Measurements from ENCODE around the gene ASCL2. TPM values are rescaled to one million over a fixed set of nuclear protein-coding genes. Genes with fewer than 3 reads are reported as not detected.

Gene ASCL2
- total RNA-seq, 2 experiments from 2014 or later, result 2.7 to 3.4 TPM

DNA sequence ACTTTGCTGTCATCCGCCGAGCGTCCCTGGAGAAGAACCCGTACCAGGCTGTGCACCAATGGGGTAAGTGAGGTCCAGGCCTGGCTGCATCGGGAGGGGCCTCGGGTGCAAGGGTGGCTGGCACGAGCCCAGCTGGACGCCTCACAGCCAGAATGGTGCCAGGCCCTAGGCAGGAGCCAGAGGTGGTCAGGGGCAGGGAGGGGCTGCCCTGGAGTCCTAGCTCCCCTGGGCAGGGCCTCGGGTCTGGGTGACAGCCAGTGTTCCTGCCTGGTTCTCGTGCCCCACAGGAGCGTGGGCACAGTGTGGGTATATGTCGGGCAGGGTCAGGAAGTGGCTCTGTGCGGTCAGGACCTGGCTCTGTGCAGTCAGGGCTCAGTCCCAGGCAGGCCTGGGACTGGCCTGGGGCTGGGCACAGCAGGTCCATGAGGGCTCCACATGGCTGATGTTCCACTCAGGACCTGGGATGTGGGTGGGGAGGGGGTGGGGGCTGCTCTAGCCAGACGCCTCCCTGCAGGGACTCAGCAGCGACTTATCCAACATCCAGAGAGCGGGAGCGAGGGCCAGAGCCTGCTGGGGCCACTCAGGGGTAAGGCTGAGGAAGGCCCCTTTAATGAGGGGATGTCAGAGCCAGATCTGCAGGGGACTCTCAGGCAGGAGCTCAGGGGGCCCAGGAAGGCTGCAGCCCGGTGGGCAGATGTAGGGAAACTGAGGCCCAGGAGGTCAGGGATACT lies 32.7 kb upstream of the ASCL2 start:
- Mint-ChIP-seq H3K27me3 (no peaks in the 10 kb centered on the region), H3K4me3 (peak overlapping the region; percentile 78), H3K9me3 (no peaks in the 10 kb centered on the region), H3K27ac (peak overlapping the region; percentile 88), H3K4me1 (ENCODE audit: low read depth) (peaks cover 71% of the 10 kb centered on the region), H3K36me3 (ENCODE audit: low read depth) (no peaks in the 10 kb centered on the region)
- ATAC-seq (no peak), DNase-seq (peak; percentile 24)
- POLR2A ChIA-PET, result interaction anchor here (0.6 to 1.9 kb wide), 5 partner anchors 73 to 596 kb away, joined by 3 to 5 read pairs (median 3); partner anchors contain the start of genes CD81 and TSSC4
- CTCF ChIA-PET, result interaction anchor here (0.9 to 13.9 kb wide), 7 partner anchors 33 to 230 kb away, joined by 3 to 381 read pairs (median 19); partner anchors contain the start of gene TSSC4
- TF ChIP-seq, protein P1, sequence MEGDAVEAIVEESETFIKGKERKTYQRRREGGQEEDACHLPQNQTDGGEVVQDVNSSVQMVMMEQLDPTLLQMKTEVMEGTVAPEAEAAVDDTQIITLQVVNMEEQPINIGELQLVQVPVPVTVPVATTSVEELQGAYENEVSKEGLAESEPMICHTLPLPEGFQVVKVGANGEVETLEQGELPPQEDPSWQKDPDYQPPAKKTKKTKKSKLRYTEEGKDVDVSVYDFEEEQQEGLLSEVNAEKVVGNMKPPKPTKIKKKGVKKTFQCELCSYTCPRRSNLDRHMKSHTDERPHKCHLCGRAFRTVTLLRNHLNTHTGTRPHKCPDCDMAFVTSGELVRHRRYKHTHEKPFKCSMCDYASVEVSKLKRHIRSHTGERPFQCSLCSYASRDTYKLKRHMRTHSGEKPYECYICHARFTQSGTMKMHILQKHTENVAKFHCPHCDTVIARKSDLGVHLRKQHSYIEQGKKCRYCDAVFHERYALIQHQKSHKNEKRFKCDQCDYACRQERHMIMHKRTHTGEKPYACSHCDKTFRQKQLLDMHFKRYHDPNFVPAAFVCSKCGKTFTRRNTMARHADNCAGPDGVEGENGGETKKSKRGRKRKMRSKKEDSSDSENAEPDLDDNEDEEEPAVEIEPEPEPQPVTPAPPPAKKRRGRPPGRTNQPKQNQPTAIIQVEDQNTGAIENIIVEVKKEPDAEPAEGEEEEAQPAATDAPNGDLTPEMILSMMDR (IDR thresholded peaks at IDR 0.05), result no peak
- intact Hi-C loops (cut with micrococcal nuclease), result loop anchor here (10.0 kb wide), 1 partner anchor 592 kb away; no protein-coding TSS in a partner anchor

DNA sequence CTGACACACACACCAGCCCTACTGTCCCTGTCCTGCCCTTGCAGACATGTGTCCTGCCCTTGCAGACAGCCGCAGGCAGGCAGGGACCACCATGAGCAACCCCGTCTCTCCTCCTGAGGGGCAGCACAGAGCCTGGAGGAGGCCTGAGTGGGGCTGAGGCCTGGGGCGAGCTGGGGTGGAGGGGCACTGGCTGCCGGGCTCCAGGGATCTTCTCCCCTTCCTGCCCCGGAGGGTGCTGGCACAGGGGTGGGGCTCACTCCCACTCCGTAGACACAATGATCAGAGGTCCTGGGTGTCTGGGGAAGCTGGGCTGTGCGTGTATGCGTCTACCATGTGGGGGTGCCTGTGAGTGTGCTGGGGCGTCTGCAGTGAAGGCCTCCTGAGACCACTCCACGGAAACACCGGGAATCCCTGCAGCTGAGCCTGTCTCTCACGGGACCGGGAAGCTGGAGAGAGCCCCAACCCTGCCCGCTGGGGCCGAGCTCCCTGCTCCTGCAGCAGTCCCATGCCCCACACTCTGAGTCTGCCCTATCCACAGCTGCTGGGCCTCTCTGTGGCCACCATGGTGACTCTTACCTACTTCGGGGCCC lies 32.0 kb upstream of the ASCL2 start:
- H3K36me3 Mint-ChIP-seq (ENCODE audit: low read depth), result no peaks in the 10 kb centered on the region
- H3K4me3 Mint-ChIP-seq, result peak overlapping the region; percentile 78
- intact Hi-C loops (cut with micrococcal nuclease), result loop anchor here (10.0 kb wide), 1 partner anchor 592 kb away; no protein-coding TSS in a partner anchor
- H3K27me3 Mint-ChIP-seq, result no peaks in the 10 kb centered on the region
- TF ChIP-seq, protein P1 (IDR thresholded peaks at IDR 0.05), result peak; percentile 30
- peak; percentile 22 for ATAC-seq
- peak overlapping the region; percentile 88 for H3K27ac Mint-ChIP-seq
- CTCF ChIA-PET, result interaction anchor here (0.9 to 13.9 kb wide), 7 partner anchors 8 to 231 kb away, joined by 3 to 381 read pairs (median 10); no protein-coding TSS in a partner anchor
- H3K4me1 Mint-ChIP-seq (ENCODE audit: low read depth), result peaks cover 75% of the 10 kb centered on the region
- peak; percentile 59 for DNase-seq
- H3K9me3 Mint-ChIP-seq, result no peaks in the 10 kb centered on the region
- POLR2A ChIA-PET, result interaction anchor here (1.0 to 1.9 kb wide), 5 partner anchors 74 to 755 kb away, joined by 3 to 5 read pairs (median 3); partner anchors contain the start of genes CARS1, CD81 and TSSC4

DNA sequence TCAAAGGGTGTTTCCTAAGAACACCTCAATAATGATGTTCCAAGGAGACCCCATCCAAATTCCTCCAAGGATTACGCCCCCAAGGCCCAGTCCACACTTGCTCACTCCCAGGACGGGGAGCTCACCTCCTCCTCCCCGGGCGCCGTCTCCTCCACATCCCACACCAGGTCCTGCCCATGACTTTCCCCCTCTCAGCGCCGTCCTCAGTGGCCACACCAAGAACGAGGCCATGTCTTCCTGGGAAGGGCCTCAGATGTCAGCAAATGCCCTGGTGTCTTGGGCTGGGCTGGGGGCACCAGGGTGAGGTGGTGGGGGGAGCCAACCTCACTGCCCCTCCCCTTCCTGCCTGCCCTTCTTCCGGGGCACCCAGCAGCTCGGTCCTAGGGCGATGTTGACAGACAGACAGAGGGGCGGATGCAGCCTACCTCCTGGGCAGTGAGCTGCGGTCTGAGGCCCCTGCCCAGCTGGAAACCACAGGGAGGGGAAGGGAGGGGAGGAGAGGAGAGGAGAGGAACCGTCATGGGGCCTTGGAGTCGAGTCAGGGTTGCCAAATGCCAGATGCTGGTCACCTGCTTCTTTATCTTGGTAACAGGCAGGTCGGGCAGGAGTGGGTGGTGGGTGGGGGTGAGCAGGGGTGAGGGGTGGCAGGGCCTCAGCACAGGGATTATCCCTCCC lies 31.4 kb upstream of the ASCL2 start, which contains the start of the genes C11orf21 and TSPAN32:
C11orf21 (minus strand) TSS at position 288 of the 675 bp plus-strand sequence; CDS start at position 178, 110 bp downstream.
TSPAN32 (plus strand) TSS at position 383 of the 675 bp plus-strand sequence; CDS start at position 520, 137 bp downstream.
- no peaks in the 10 kb centered on the region for H3K27me3 Mint-ChIP-seq
- POLR2A ChIA-PET, result interaction anchor here (0.5 to 1.9 kb wide), 7 partner anchors 32 to 755 kb away, joined by 3 to 5 read pairs (median 3); partner anchors contain the start of genes ASCL2, CARS1, CD81 and TSSC4
- H3K36me3 Mint-ChIP-seq (ENCODE audit: low read depth), result no peaks in the 10 kb centered on the region
- no peaks in the 10 kb centered on the region for H3K9me3 Mint-ChIP-seq
- H3K4me3 Mint-ChIP-seq, result peak within 1 kb of the TSS; percentile 78
- intact Hi-C loops (cut with micrococcal nuclease), result loop anchor here (10.0 kb wide), 1 partner anchor 593 kb away; no protein-coding TSS in a partner anchor
- peaks cover 73% of the 10 kb centered on the region for H3K4me1 Mint-ChIP-seq (ENCODE audit: low read depth)
- DNase-seq (peak; percentile 76), ATAC-seq (peak; percentile 43)
- CTCF ChIA-PET, result interaction anchor here (1.3 to 13.9 kb wide), 6 partner anchors 8 to 232 kb away, joined by 4 to 381 read pairs (median 14); no protein-coding TSS in a partner anchor
- TF ChIP-seq, protein P1 (IDR thresholded peaks at IDR 0.05), result no peak
- H3K27ac Mint-ChIP-seq, result peak within 1 kb of the TSS; percentile 88

DNA sequence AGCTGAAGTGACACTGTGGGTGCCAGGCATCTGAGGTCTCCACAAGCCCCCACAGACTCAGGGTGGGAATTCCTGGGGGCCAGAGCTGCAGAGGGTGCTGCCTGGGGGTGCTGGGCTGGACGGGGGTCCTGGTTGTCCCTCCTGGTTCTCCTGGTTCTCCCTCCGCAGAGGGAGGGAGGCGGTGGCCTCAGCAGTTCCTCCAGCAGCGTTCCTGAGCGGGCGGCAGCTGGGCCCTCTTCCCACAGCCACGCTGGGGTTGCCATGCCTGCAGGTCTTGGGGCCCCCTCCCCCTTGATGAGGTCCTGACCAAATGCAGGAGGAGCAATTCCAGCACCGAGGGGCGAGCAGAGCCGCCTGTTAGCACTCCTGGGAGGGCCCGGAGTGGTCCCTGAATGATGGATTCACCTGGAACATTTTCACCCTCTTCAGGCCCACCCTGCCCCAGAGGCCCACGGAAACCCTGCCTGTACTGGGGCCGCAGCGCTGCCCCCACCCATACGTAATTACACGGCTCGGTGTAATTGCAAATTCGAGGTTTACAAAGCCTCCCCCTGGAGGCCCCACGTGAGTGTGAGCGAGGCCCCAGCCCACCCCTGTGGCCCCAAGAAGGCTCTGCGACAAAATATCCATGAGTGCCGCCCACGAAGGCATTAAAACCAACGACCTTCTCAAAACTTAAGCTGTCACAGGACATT lies 30.7 kb upstream of the ASCL2 start:
- peak; percentile 9 for ATAC-seq
- H3K27ac Mint-ChIP-seq, result peak overlapping the region; percentile 88
- intact Hi-C loops (cut with micrococcal nuclease), result loop anchor here (10.0 kb wide), 1 partner anchor 594 kb away; no protein-coding TSS in a partner anchor
- ChIA-PET CTCF (interaction anchor here (1.3 to 13.9 kb wide), 8 partner anchors 9 to 232 kb away, joined by 3 to 381 read pairs (median 14); partner anchors contain the start of gene TSSC4), POLR2A (interaction anchor here (0.5 to 1.9 kb wide), 4 partner anchors 31 to 756 kb away, joined by 3 to 5 read pairs (median 3); partner anchors contain the start of genes ASCL2, CARS1 and TSSC4)
- H3K36me3 Mint-ChIP-seq (ENCODE audit: low read depth), result no peaks in the 10 kb centered on the region
- no peaks in the 10 kb centered on the region for H3K27me3 Mint-ChIP-seq
- TF ChIP-seq, protein P1 (IDR thresholded peaks at IDR 0.05), result no peak
- peak overlapping the region; percentile 78 for H3K4me3 Mint-ChIP-seq
- DNase-seq, result peak; percentile 58
- no peaks in the 10 kb centered on the region for H3K9me3 Mint-ChIP-seq
- peaks cover 68% of the 10 kb centered on the region for H3K4me1 Mint-ChIP-seq (ENCODE audit: low read depth)

Data from activated CD8-positive, alpha-beta T cell treated with anti-CD3 and anti-CD28 coated beads for 36 hours (primary cell).